Lower leg skin (tissue), 4 donors: ENCODE measurements around the gene DNMT3B. TPM values are rescaled to one million over a fixed set of nuclear protein-coding genes. Genes with fewer than 3 reads are reported as not detected.

Experiments used
- DNase-seq, 2 donors: peaks; one replicate each; pipeline ENCODE4 v3.0.0-alpha.2; 2019; ENCODE audit warnings: low spot score in 2 of 2
- H3K4me3 ChIP-seq: fragments of 200-600 bp; sonication (generic); 2 replicates; pipeline ENCODE4 v1.5.1; 2017; ENCODE audit warnings: mild to moderate bottlenecking, low read depth; ENCODE audit not compliant: poor library complexity, severe bottlenecking
- POLR2A ChIP-seq, 2 donors: fragments of 450-650 bp; IDR thresholded peaks; one replicate each; pipeline ENCODE4 v1.6.1; 2016 to 2017; ENCODE audit warnings: antibody characterized with exemption in 2 of 2, mild to moderate bottlenecking in 1 of 2, moderate library complexity in 1 of 2
- WGBS, 2 donors: methylation state at CpG; one replicate each; pipeline ENCODE4 v1.1.5; 2018; 5-methylcytosine and 5-hydroxymethylcytosine counted together
- intact Hi-C: fragments of 100-400 bp; cut with DNase I; formaldehyde crosslinking; loops from one replicate; pipeline ENCODE4 v1.15.0; 2023; ENCODE audit warnings: low total_unique reads
- total RNA-seq, 4 donors: library from RNA; depleted of rRNA; stranded (reverse); fragments of >200 nt; gene quantifications; one replicate each; pipeline ENCODE4 v1.1.0, GENCODE V29; 2016
- TF ChIP-seq, protein P1 (sequence below), 3 donors: fragments of 450-650 bp; IDR thresholded peaks; one replicate each; pipeline ENCODE4 v1.5.1; 2016; ENCODE audit warnings: antibody characterized with exemption in 3 of 3, mild to moderate bottlenecking in 3 of 3, moderate library complexity in 2 of 3

The DNMT3B gene
- total RNA-seq, 4 donors from 2014 or later = 2.0 to 3.4 (median 2.7) TPM

DNA sequence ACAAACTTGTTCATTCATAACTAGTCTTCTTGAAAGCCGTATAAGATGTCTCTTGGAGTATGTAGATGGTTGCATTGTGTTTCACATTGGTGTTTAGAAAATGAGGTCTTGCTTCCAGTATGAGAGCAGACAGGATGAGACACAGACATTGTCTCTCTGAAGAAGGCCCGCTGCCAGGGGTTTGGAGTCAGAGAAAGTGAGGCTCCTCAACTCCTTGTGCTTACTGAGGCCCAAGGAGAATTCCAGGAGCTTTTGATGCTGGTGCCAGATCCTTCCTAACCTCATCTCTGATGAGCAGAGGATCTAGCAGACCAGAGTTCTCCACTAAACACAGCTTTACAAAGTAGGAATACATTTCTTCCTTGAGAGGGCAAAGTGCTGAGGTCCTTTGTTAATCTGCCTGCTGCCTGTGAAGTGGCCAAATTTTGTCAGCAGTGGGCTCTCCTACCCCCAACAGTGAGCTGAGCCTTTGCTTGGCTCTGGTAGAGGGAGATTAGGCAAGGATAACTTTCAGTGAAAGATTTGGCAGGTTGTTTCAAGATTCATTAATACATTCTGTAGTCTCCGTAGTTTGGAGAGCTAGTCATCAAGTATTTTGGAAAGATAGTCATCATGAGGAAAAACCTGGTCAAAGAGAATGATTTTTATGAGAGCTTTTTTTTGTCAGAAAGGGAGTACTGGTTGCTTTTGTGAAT lies 67.3 kb downstream of the DNMT3B start:
- intact Hi-C loops = no loop called here
- H3K4me3 ChIP-seq = no peak overlapping the region
- DNase-seq = no peak
- 64 to 67% methylated on average over 3 of the region's 3 CpGs for WGBS, 2 donors
- TF ChIP-seq, protein P1, sequence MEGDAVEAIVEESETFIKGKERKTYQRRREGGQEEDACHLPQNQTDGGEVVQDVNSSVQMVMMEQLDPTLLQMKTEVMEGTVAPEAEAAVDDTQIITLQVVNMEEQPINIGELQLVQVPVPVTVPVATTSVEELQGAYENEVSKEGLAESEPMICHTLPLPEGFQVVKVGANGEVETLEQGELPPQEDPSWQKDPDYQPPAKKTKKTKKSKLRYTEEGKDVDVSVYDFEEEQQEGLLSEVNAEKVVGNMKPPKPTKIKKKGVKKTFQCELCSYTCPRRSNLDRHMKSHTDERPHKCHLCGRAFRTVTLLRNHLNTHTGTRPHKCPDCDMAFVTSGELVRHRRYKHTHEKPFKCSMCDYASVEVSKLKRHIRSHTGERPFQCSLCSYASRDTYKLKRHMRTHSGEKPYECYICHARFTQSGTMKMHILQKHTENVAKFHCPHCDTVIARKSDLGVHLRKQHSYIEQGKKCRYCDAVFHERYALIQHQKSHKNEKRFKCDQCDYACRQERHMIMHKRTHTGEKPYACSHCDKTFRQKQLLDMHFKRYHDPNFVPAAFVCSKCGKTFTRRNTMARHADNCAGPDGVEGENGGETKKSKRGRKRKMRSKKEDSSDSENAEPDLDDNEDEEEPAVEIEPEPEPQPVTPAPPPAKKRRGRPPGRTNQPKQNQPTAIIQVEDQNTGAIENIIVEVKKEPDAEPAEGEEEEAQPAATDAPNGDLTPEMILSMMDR (IDR thresholded peaks at IDR 0.05) = no peak
- no peak for TF ChIP-seq POLR2A (IDR thresholded peaks at IDR 0.05)

DNA sequence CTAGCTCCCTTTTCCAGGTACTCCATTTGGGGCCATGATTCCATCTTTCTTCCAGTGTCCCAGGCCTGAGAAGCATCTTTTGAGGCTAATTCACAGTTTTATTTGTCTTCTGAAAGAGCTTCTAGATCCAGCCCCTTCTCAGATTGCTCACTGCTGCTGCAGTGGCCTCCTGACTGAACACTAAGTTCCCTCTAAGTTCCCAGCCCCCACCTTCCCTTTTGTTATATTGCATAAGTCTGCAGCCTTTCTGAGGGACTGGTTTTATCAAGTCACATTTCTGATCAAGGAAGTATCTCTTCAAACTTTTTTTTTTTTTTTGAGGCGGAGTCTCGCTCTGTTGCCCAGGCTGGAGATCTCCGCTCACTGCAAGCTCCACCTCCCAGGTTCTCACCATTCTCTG lies 68.3 kb downstream of the DNMT3B start:
- no peak overlapping the region for H3K4me3 ChIP-seq
- 92 to 97% methylated on average over 3 of the region's 3 CpGs for WGBS, 2 donors
- intact Hi-C loops = no loop called here
- no peak for TF ChIP-seq POLR2A (IDR thresholded peaks at IDR 0.05)
- TF ChIP-seq, protein P1 (IDR thresholded peaks at IDR 0.05) = no peak
- peak in 1 of 2 donors; percentile 65 for DNase-seq

DNA sequence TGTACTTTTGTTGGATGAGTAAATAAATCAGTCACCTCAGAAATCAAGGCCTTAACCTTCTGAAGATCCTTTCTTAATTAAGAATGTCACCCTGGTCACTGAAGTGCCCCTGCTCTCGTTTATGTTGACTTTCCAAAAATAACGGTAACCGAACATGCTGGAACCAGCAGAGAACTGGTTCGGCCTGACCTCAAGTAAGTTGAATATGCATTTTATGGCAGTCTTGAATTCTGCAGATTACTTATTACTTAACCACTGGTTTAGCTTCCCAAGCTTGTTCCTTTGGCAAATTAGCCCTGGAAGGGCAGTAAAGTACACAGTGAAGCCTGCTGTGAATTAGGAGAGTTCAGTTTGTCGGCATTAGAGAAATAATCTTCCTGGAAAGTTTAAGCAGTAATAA lies 69.8 kb downstream of the DNMT3B start:
- no peak for DNase-seq
- 52 to 65% methylated on average over 5 of the region's 5 CpGs for WGBS, 2 donors
- intact Hi-C loops = no loop called here
- H3K4me3 ChIP-seq = no peak overlapping the region
- TF ChIP-seq POLR2A (IDR thresholded peaks at IDR 0.05) = no peak
- TF ChIP-seq, protein P1 (IDR thresholded peaks at IDR 0.05) = no peak

DNA sequence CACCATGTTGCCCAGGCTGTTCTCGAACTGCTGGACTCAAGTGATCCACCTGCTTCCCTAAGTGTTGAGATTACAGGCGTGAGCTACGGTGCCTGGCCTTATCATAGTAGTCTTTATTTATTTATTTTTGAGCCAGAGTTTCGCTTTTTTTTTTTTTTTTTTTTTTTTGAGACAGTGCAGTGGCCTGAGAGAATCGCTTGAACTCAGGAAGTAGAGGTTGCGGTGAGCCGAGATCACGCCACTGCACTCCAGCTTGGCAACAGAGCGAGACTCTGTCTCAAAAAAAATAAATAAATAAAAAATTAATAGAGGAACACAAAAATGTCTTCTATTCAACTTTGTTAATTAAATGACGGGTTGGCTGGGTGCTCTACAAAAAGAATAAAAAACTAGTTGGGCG lies 70.5 kb downstream of the DNMT3B start:
- no peak for DNase-seq
- H3K4me3 ChIP-seq = no peak overlapping the region
- no peak for TF ChIP-seq POLR2A (IDR thresholded peaks at IDR 0.05)
- TF ChIP-seq, protein P1 (IDR thresholded peaks at IDR 0.05) = no peak
- WGBS, 2 donors = 83 to 87% methylated on average over 11 of the region's 11 CpGs
- intact Hi-C loops = no loop called here

DNA sequence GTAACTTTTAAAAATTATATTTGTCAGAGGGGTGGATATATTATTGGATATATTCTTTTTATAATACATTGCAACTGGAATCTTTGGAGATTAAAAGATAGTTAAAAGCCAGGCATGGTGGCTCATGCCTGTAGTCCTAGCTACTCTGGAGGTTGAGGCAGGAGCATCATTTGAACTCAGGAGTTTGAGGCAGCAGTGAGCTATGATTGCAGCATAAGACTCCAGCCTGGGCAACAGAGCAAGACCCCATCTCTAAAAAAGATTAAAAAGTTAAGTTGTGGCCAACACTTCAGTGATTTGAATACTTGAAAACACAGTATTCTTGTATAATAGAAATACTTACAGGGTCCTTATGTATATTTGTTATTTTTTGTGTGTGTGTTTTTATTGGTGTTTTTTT lies 72.8 kb downstream of the DNMT3B start:
- intact Hi-C loops = no loop called here
- no peak overlapping the region for H3K4me3 ChIP-seq
- TF ChIP-seq POLR2A (IDR thresholded peaks at IDR 0.05) = no peak
- TF ChIP-seq, protein P1 (IDR thresholded peaks at IDR 0.05) = no peak
- DNase-seq = no peak

DNA sequence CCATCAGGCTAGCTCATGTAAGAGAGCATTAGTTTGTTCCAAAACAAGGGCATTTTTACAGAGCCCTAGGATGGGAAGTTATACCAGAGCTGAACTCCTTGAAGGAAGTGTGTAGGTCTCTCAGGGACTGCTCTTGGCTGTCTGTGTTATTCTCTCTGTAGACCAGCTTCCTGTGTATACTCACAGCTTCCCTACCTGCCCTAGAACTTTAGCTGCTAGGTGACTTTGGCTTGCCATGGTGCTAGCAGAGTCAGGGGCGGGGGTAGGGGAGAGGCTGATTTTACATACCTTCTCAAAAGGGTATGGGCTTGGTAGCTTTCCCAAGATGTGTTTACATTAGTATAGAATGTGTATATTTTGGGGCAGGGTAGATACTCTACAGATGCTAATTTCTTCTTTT lies 75.0 kb downstream of the DNMT3B start:
- WGBS, 2 donors = 57 to 100% methylated on average over 1 of the region's 1 CpG
- DNase-seq = no peak
- H3K4me3 ChIP-seq = no peak overlapping the region
- intact Hi-C loops = no loop called here
- no peak for TF ChIP-seq POLR2A (IDR thresholded peaks at IDR 0.05)
- TF ChIP-seq, protein P1 (IDR thresholded peaks at IDR 0.05) = no peak
